OCI-LY7 (cell line): ENCODE measurements around the gene GHITM. TPM values are rescaled to one million over a fixed set of nuclear protein-coding genes. Genes with fewer than 3 reads are reported as not detected.

Source experiments
- BruUV-seq: library from RNA; stranded (reverse); fragments of 400-500 nt; replicated peaks from 2 replicates; lab custom pipeline; 2021; lab: Mats Ljungman, UMichigan
- CTCF ChIA-PET: fragments of 300-600 bp; sonication (Branson Sonifier 250); formaldehyde crosslinking; loops from one replicate; lab custom pipeline; 2022; ENCODE audit warnings: antibody characterized with exemption; ENCODE audit not compliant: unreplicated experiment; lab: Charles Lee
- POLR2A ChIA-PET: fragments of 300-600 bp; sonication (Branson Sonifier 250); formaldehyde crosslinking; loops from one replicate; lab custom pipeline; 2022; ENCODE audit warnings: antibody characterized with exemption; lab: Charles Lee
- DNase-seq: peaks from one replicate; pipeline ENCODE4 v3.0.0-alpha.2; 2015; ENCODE audit warnings: low spot score
- H2AFZ ChIP-seq: fragments of 200-600 bp; sonication (generic), shearing (Covaris generic); 2 replicates; pipeline ENCODE4 v1.6.1; 2014; ENCODE audit warnings: mild to moderate bottlenecking, antibody characterized with exemption, low read length, moderate library complexity
- H3K27ac ChIP-seq: fragments of 200-600 bp; sonication (generic); 2 replicates; pipeline ENCODE4 v1.5.1; 2014; ENCODE audit warnings: mixed run types, low read depth, mild to moderate bottlenecking, moderate library complexity, low read length, inconsistent platforms; ENCODE audit not compliant: poor library complexity, severe bottlenecking
- H3K36me3 ChIP-seq: fragments of 200-600 bp; sonication (generic); 2 replicates; pipeline ENCODE4 v1.6.1; 2014; ENCODE audit warnings: mild to moderate bottlenecking, antibody characterized with exemption, low read length, moderate library complexity, mixed read lengths; ENCODE audit not compliant: insufficient read depth
- H3K4me1 ChIP-seq: fragments of 200-600 bp; sonication (generic); 2 replicates; pipeline ENCODE4 v1.5.1; 2014; ENCODE audit warnings: mild to moderate bottlenecking, low read length; ENCODE audit not compliant: insufficient read depth, poor library complexity, severe bottlenecking
- H3K4me2 ChIP-seq: fragments of 200-600 bp; sonication (generic); 2 replicates; pipeline ENCODE4 v1.6.1; 2014; ENCODE audit warnings: mild to moderate bottlenecking, low read length
- H3K4me3 ChIP-seq: fragments of 200-600 bp; sonication (generic); 2 replicates; pipeline ENCODE4 v1.5.1; 2014; ENCODE audit warnings: mild to moderate bottlenecking, low read depth, low read length; ENCODE audit not compliant: poor library complexity, severe bottlenecking
- H3K79me2 ChIP-seq: fragments of 200-600 bp; sonication (generic); 2 replicates; pipeline ENCODE4 v1.6.1; 2016; ENCODE audit warnings: low read depth, mild to moderate bottlenecking, low read length, moderate library complexity, mixed read lengths; ENCODE audit not compliant: insufficient read depth
- H3K9me2 ChIP-seq: fragments of 200-600 bp; sonication (generic); 2 replicates; pipeline ENCODE4 v1.6.1; 2016; ENCODE audit warnings: mild to moderate bottlenecking, low read length, mixed read lengths; ENCODE audit not compliant: insufficient read depth
- H3K9me3 ChIP-seq: fragments of 200-600 bp; sonication (generic); 2 replicates; pipeline ENCODE4 v1.6.1; 2014; ENCODE audit warnings: mild to moderate bottlenecking, mixed run types, low read length, mixed read lengths
- H4K20me1 ChIP-seq: fragments of 200-600 bp; sonication (generic); 2 replicates; pipeline ENCODE4 v1.6.1; 2014; ENCODE audit warnings: mild to moderate bottlenecking, antibody characterized with exemption, low read length, moderate library complexity, mixed read lengths; ENCODE audit not compliant: insufficient read depth
- EZH2phosphoT487 ChIP-seq: fragments of 200-600 bp; sonication (generic); IDR thresholded peaks from 2 replicates; pipeline ENCODE4 v1.6.1; 2018; ENCODE audit warnings: low read depth, borderline replicate concordance, mild to moderate bottlenecking, mixed run types, antibody characterized with exemption, low read length, moderate library complexity, mixed read lengths
- intact Hi-C: fragments of 100-400 bp; cut with micrococcal nuclease; formaldehyde crosslinking; loops from one replicate; pipeline ENCODE4 v1.10.0; 2022; ENCODE audit not compliant: unreplicated experiment
- total RNA-seq, 2 experiments: library from RNA; depleted of rRNA in 1 of 2; stranded (reverse); fragments of >200 nt in 1 of 2; shearing (Covaris generic) in 1 of 2; gene quantifications; 2 replicates each; pipeline ENCODE4 v1.2.3, GENCODE V29; 2014 to 2022
- TF ChIP-seq, protein P1 (sequence below): fragments of 200-600 bp; sonication (generic); conservative IDR thresholded peaks from 2 replicates; pipeline ENCODE4 v1.5.1; 2014; ENCODE audit warnings: mild to moderate bottlenecking, antibody characterized with exemption, low read length, moderate library complexity, mixed read lengths

GHITM gene
- total RNA-seq, 2 experiments from 2014 or later = 103 to 132 TPM

DNA sequence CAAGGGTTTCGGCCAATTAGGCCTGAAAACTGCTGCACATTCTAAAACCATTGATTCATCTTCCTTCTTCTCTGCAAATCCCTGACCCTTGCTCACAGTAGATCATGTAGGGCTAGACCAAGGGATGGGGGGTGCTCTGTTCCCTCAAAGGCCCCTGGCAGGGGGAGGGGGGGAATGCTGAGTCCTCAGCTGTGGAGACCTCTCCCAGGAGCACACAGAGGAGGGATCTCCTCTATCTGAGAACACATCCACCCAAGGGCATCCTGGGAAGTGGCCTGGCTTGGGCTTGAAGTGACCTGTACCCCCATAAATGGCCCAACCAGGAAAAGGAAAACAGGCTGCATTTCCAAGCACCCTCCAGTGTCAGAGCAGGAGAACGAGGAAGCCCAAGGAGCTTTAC lies 54.0 kb downstream of the GHITM start:
- H2AFZ ChIP-seq = no peak overlapping the region
- no peaks in the 10 kb centered on the region for H3K79me2 ChIP-seq
- H3K9me2 ChIP-seq = no peaks in the 10 kb centered on the region
- no peaks in the 10 kb centered on the region for H3K9me3 ChIP-seq
- H3K4me2 ChIP-seq = no peak overlapping the region
- intact Hi-C loops = no loop called here
- H3K27ac ChIP-seq = no peak overlapping the region
- TF ChIP-seq EZH2phosphoT487 = no peak
- TF ChIP-seq, protein P1, sequence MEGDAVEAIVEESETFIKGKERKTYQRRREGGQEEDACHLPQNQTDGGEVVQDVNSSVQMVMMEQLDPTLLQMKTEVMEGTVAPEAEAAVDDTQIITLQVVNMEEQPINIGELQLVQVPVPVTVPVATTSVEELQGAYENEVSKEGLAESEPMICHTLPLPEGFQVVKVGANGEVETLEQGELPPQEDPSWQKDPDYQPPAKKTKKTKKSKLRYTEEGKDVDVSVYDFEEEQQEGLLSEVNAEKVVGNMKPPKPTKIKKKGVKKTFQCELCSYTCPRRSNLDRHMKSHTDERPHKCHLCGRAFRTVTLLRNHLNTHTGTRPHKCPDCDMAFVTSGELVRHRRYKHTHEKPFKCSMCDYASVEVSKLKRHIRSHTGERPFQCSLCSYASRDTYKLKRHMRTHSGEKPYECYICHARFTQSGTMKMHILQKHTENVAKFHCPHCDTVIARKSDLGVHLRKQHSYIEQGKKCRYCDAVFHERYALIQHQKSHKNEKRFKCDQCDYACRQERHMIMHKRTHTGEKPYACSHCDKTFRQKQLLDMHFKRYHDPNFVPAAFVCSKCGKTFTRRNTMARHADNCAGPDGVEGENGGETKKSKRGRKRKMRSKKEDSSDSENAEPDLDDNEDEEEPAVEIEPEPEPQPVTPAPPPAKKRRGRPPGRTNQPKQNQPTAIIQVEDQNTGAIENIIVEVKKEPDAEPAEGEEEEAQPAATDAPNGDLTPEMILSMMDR = no peak
- no peaks in the 10 kb centered on the region for H3K4me1 ChIP-seq
- H4K20me1 ChIP-seq = no peaks in the 10 kb centered on the region
- no peak overlapping the region for H3K4me3 ChIP-seq
- POLR2A ChIA-PET = no interaction called here
- CTCF ChIA-PET = no interaction called here
- no TSS peak for BruUV-seq
- no peak for DNase-seq
- H3K36me3 ChIP-seq = no peaks in the 10 kb centered on the region

DNA sequence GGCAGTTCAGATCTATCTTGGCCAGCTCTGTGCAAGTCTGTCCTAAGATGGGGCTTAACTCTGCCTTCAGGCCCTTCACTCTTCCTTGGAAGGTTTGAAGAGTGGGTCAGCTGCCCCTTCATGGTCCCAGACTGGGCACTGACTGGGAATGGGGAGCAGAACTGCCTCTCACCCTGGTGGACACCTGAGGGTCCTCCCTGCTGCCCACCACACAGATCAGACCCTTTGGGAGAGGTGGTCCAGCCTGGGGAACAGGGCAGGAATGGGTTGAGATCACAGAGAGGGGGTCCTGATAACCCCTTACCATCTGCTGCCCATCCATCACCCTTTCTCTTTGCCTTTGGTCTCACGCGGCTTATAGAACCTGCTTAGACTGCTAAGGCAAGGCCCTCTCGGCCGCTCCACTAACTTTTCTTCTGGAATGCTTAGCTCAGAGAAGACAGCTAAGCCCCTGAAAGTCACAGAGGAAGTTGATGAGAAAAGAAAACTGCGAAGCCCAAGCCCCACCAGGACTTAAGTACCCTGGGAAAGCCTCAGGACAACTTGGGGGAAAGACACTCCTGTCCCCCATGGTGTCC lies 54.6 kb downstream of the GHITM start:
- Histone ChIP-seq H3K4me2 (no peak overlapping the region; the same call in 1 of the 2 replicates), H3K9me3 (no peaks in the 10 kb centered on the region), H3K27ac (no peak overlapping the region), H3K9me2 (no peaks in the 10 kb centered on the region), H2AFZ (no peak overlapping the region), H3K4me3 (no peak overlapping the region), H3K79me2 (no peaks in the 10 kb centered on the region), H3K4me1 (no peaks in the 10 kb centered on the region), H4K20me1 (no peaks in the 10 kb centered on the region), H3K36me3 (no peaks in the 10 kb centered on the region)
- no peak for TF ChIP-seq EZH2phosphoT487
- TF ChIP-seq, protein P1 = no peak
- DNase-seq = no peak
- ChIA-PET POLR2A (interaction anchor here (0.9 kb wide), 1 partner anchor 19 kb away, joined by 5 read pairs; no protein-coding TSS in a partner anchor), CTCF (no interaction called here)
- no TSS peak for BruUV-seq
- intact Hi-C loops = no loop called here

DNA sequence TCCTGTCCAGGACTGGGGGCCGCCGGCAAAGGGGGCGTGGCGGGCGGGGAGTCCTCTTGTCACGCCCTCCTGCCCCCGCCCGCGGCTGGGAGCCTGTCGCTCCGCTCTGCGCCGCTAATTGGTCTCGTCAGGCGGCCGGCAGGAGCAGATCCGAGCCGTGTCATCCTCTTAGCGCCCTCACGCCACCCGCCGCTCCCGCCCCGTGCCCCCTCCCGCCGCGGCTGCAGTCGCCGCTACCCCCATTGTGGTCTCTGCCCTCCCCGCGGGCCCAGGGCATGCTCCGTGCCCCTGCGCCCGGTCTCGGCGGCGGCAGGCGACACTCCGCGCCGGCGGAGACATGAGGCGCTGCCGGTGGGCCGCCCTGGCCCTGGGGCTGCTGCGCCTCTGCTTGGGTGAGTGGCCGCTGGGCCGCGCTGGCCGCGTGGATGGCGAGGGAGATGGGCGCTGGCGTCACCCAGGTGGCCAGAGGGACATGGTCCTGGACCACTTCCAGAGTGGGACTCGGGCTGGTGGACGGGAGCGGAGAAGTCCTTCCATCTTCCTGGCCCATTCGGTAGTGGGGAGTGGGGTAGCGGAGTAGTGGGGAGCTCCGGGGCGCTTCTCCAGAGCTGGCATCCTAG lies 55.2 kb downstream of the GHITM start, which contains the start of gene CDHR1:
CDHR1 (plus strand) TSS at position 114 of the 620 bp plus-strand sequence; CDS start at position 338, 224 bp downstream.
- Histone ChIP-seq H3K36me3 (no peaks in the 10 kb centered on the region), H4K20me1 (no peaks in the 10 kb centered on the region), H3K79me2 (no peaks in the 10 kb centered on the region), H3K9me2 (no peaks in the 10 kb centered on the region), H3K4me3 (no peak within 1 kb of the TSS), H3K27ac (no peak within 1 kb of the TSS), H3K4me2 (no peak within 1 kb of the TSS; the same call in 1 of the 2 replicates), H3K9me3 (no peaks in the 10 kb centered on the region), H2AFZ (no peak within 1 kb of the TSS), H3K4me1 (no peaks in the 10 kb centered on the region)
- intact Hi-C loops = no loop called here
- POLR2A ChIA-PET = interaction anchor here (0.9 kb wide), 1 partner anchor 20 kb away, joined by 5 read pairs; no protein-coding TSS in a partner anchor
- no peak for TF ChIP-seq EZH2phosphoT487
- TF ChIP-seq, protein P1 = no peak
- no peak for DNase-seq
- no TSS peak for BruUV-seq
- CTCF ChIA-PET = no interaction called here
